AG20443 (cell line): ENCODE data around the gene UBXN2A.
"Not testable (repeated sequence)": the region's sequence is repeated elsewhere in the genome, so short reads cannot be mapped to it uniquely, and the experiment has no call there.

Experiments
- DNase-seq: peaks from one replicate; pipeline ENCODE4 v3.0.0; 2012; ENCODE audit warnings: low spot score, mixed read lengths

UBXN2A gene

GRCh38 chr2:24012521-24013188 lies 72.4 kb downstream of the UBXN2A start:
- DNase-seq: no peak

GRCh38 chr2:24014902-24015301 lies 74.6 kb downstream of the UBXN2A start:
- DNase-seq: not testable (repeated sequence)

- DNase-seq: peak; percentile 71
Observed at GRCh38 chr2:24015562-24016375, 75.5 kb downstream of the UBXN2A start.

GRCh38 chr2:24016376-24016761 lies 76.1 kb downstream of the UBXN2A start:
- DNase-seq: no peak

- DNase-seq: no peak
Observed at GRCh38 chr2:24016853-24017703, 76.8 kb downstream of the UBXN2A start.

- no peak for DNase-seq
Observed at GRCh38 chr2:24017711-24018110, 77.4 kb downstream of the UBXN2A start.

- no peak for DNase-seq
Observed at GRCh38 chr2:24018241-24018640, 78.0 kb downstream of the UBXN2A start.

- DNase-seq: no peak
Observed at GRCh38 chr2:24019729-24020128, 79.5 kb downstream of the UBXN2A start.

GRCh38 chr2:24020244-24020643 lies 80.0 kb downstream of the UBXN2A start:
- DNase-seq: no peak

GRCh38 chr2:24021122-24021998 lies 81.1 kb downstream of the UBXN2A start:
- DNase-seq: peak; percentile 29

- DNase-seq: no peak
Observed at GRCh38 chr2:24022324-24022974, 82.2 kb downstream of the UBXN2A start.

GRCh38 chr2:24022975-24023575 lies 82.8 kb downstream of the UBXN2A start:
- no peak for DNase-seq

GRCh38 chr2:24024018-24024417 lies 83.8 kb downstream of the UBXN2A start:
- DNase-seq: peak; percentile 70

GRCh38 chr2:24024996-24025663 lies 84.9 kb downstream of the UBXN2A start:
- no peak for DNase-seq

GRCh38 chr2:24026233-24026632 lies 86.0 kb downstream of the UBXN2A start:
- no peak for DNase-seq

- DNase-seq: no peak
Observed at GRCh38 chr2:24038786-24039499, 98.7 kb downstream of the UBXN2A start.

GRCh38 chr2:24040511-24040910 lies 100.2 kb downstream of the UBXN2A start:
- no peak for DNase-seq

GRCh38 chr2:24043133-24043532 lies 102.9 kb downstream of the UBXN2A start:
- not testable (repeated sequence) for DNase-seq
